ENCODE data around the gene CDKN2B-AS1. TPM values are rescaled to one million over a fixed set of nuclear protein-coding genes. Genes with fewer than 3 reads are reported as not detected.

The CDKN2B-AS1 gene
- total and polyA plus RNA-seq, 2 experiments from 2014 or later = 0.14 TPM; not detected in 1

GRCh38 chr9:22008717-22009505 lies 14.3 kb downstream of the CDKN2B-AS1 start, which contains the start of gene CDKN2B (continued):
- TF ChIP-seq, protein P1, sequence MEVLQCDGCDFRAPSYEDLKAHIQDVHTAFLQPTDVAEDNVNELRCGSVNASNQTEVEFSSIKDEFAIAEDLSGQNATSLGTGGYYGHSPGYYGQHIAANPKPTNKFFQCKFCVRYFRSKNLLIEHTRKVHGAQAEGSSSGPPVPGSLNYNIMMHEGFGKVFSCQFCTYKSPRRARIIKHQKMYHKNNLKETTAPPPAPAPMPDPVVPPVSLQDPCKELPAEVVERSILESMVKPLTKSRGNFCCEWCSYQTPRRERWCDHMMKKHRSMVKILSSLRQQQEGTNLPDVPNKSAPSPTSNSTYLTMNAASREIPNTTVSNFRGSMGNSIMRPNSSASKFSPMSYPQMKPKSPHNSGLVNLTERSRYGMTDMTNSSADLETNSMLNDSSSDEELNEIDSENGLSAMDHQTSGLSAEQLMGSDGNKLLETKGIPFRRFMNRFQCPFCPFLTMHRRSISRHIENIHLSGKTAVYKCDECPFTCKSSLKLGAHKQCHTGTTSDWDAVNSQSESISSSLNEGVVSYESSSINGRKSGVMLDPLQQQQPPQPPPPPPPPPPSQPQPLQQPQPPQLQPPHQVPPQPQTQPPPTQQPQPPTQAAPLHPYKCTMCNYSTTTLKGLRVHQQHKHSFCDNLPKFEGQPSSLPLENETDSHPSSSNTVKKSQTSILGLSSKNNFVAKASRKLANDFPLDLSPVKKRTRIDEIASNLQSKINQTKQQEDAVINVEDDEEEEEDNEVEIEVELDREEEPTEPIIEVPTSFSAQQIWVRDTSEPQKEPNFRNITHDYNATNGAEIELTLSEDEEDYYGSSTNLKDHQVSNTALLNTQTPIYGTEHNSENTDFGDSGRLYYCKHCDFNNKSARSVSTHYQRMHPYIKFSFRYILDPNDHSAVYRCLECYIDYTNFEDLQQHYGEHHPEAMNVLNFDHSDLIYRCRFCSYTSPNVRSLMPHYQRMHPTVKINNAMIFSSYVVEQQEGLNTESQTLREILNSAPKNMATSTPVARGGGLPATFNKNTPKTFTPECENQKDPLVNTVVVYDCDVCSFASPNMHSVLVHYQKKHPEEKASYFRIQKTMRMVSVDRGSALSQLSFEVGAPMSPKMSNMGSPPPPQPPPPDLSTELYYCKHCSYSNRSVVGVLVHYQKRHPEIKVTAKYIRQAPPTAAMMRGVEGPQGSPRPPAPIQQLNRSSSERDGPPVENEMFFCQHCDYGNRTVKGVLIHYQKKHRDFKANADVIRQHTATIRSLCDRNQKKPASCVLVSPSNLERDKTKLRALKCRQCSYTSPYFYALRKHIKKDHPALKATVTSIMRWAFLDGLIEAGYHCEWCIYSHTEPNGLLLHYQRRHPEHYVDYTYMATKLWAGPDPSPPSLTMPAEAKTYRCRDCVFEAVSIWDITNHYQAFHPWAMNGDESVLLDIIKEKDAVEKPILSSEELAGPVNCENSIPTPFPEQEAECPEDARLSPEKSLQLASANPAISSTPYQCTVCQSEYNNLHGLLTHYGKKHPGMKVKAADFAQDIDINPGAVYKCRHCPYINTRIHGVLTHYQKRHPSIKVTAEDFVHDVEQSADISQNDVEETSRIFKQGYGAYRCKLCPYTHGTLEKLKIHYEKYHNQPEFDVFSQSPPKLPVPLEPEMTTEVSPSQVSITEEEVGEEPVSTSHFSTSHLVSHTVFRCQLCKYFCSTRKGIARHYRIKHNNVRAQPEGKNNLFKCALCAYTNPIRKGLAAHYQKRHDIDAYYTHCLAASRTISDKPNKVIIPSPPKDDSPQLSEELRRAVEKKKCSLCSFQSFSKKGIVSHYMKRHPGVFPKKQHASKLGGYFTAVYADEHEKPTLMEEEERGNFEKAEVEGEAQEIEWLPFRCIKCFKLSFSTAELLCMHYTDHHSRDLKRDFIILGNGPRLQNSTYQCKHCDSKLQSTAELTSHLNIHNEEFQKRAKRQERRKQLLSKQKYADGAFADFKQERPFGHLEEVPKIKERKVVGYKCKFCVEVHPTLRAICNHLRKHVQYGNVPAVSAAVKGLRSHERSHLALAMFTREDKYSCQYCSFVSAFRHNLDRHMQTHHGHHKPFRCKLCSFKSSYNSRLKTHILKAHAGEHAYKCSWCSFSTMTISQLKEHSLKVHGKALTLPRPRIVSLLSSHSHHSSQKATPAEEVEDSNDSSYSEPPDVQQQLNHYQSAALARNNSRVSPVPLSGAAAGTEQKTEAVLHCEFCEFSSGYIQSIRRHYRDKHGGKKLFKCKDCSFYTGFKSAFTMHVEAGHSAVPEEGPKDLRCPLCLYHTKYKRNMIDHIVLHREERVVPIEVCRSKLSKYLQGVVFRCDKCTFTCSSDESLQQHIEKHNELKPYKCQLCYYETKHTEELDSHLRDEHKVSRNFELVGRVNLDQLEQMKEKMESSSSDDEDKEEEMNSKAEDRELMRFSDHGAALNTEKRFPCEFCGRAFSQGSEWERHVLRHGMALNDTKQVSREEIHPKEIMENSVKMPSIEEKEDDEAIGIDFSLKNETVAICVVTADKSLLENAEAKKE (CRISPR knock-in tag; IDR thresholded peaks at IDR 0.05) = no peak
- TF ChIP-seq ZNF331 (CRISPR knock-in tag; IDR thresholded peaks at IDR 0.05; ENCODE audit: low read depth) (no peak), POLR2AphosphoS5 (IDR thresholded peaks at IDR 0.05; ENCODE audit: low read depth) (peak; percentile 68; the same call in 1 of the 2 replicates), CREB1 (CRISPR knock-in tag; IDR thresholded peaks at IDR 0.05; ENCODE audit: low read depth) (peak; percentile 72), STAT1 (IDR thresholded peaks at IDR 0.05; ENCODE audit: unreplicated experiment) (no peak)

GRCh38 chr9:22009506-22009867 lies 14.9 kb downstream of the CDKN2B-AS1 start:
- H2AFZ ChIP-seq = peak overlapping the region; percentile 99
- no peaks in the 10 kb centered on the region for H3K9me2 ChIP-seq (ENCODE audit: insufficient read depth)
- peaks cover 14% of the 10 kb centered on the region for H3F3A ChIP-seq (replicated peaks; ENCODE audit: low read depth)
- H3K4me2 ChIP-seq = peak overlapping the region; percentile 89
- DNase-seq (ENCODE audit: low spot score) (no peak), ATAC-seq (no peak)
- no peaks in the 10 kb centered on the region for H4K20me1 ChIP-seq (replicated peaks; ENCODE audit: insufficient read depth)
- Mint-ChIP-seq H3K27ac (no peak overlapping the region), H3K9me3 (no peaks in the 10 kb centered on the region), H3K4me3 (peak overlapping the region; percentile 79), H3K4me1 (peaks cover 20% of the 10 kb centered on the region), H3K27me3 (ENCODE audit: insufficient read depth, low read depth, poor library complexity) (peaks cover 59% of the 10 kb centered on the region), H3K36me3 (ENCODE audit: low read depth) (no peaks in the 10 kb centered on the region)
- no peaks in the 10 kb centered on the region for H3K36me3 ChIP-seq (ENCODE audit: insufficient read depth)
- H3K27me3 ChIP-seq (ENCODE audit: insufficient read depth) = peaks cover 67% of the 10 kb centered on the region
- peaks cover 17% of the 10 kb centered on the region for H3K4me1 ChIP-seq (ENCODE audit: insufficient read depth)
- H3K27ac ChIP-seq (ENCODE audit: low read depth) = no peak overlapping the region
- no peaks in the 10 kb centered on the region for H3K79me2 ChIP-seq (replicated peaks; ENCODE audit: insufficient read depth)
- peak overlapping the region; percentile 87 for H3K4me3 ChIP-seq
- TF ChIP-seq CREB1 (CRISPR knock-in tag; IDR thresholded peaks at IDR 0.05; ENCODE audit: low read depth) (no peak), JUNB (IDR thresholded peaks at IDR 0.05; ENCODE audit: unreplicated experiment) (no peak), NANOG (IDR thresholded peaks at IDR 0.05; ENCODE audit: borderline replicate concordance) (no peak)
- TF ChIP-seq, protein P2, sequence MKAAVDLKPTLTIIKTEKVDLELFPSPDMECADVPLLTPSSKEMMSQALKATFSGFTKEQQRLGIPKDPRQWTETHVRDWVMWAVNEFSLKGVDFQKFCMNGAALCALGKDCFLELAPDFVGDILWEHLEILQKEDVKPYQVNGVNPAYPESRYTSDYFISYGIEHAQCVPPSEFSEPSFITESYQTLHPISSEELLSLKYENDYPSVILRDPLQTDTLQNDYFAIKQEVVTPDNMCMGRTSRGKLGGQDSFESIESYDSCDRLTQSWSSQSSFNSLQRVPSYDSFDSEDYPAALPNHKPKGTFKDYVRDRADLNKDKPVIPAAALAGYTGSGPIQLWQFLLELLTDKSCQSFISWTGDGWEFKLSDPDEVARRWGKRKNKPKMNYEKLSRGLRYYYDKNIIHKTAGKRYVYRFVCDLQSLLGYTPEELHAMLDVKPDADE (IDR thresholded peaks at IDR 0.05) = no peak
- TF ChIP-seq, protein P1 (CRISPR knock-in tag; IDR thresholded peaks at IDR 0.05) = no peak

Measured in GM23338 (cell line).